Stimulated activated CD8-positive, alpha-beta memory T cell treated with anti-CD3 and anti-CD28 coated beads, Interleukin-15, amount 100 ng/mL, for 4 hours (primary cell): Measurements from ENCODE around the gene LTB4R2.
"Not testable (repeated sequence)": the region's sequence is repeated elsewhere in the genome, so short reads cannot be mapped to it uniquely, and the experiment has no call there.

Experiments
- DNase-seq, 2 donors: peaks; one replicate each; pipeline ENCODE4 v3.0.0-alpha.2; 2020; ENCODE audit warnings: low read depth in 2 of 2

LTB4R2 gene

DNA sequence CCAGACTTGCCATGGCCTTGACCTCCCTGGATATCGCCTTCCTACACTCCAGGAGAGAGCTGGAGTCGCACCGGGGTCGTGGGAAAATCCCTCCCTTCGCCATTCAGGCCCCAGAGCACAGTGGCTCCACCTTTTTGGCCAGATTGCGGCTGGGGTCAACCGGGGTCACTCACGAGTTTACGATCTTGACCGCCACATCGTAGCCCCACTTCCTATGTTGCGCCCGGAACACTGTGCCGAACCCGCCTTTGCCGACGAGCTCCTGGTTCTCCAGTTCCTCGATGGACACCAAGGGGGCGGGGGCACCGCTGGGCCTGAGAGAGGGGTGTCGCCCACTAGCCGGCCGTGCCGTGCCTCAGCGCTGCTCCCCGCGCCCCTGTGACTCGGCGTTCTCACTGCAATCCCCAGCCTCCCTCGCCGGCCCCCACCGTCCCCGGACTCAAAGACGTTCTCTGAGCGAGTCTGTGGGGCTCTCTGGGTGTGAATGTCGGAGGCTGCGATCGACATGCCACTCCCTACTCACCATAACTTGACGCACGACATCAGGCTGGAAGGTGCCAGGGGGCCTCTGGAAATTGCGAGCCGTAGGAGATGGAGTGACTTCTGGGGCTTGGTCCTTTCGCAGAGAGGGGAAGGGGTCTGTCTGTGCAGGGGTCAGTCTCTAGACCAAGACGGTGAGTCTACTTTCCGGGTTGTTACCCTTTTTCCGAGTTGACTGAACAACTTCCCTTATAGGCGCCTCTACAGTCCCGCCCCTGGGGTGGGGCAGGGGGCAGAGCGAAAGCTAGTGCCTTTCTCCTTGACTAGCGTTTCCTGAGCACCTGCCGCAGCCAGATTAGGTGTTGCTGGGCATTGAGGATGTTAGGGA is 29.6 kb downstream of the LTB4R2 start, which contains the start of gene RIPK3:
TSS of gene RIPK3 (minus strand) at position 708 of the 868 bp plus-strand sequence. CDS start at position 543, 165 bp downstream.
- DNase-seq = peak in 1 of 2 donors; percentile 37

- no peak for DNase-seq
Observed at GRCh38 chr14:24340606-24341005, 30.7 kb downstream of the LTB4R2 start.

DNA sequence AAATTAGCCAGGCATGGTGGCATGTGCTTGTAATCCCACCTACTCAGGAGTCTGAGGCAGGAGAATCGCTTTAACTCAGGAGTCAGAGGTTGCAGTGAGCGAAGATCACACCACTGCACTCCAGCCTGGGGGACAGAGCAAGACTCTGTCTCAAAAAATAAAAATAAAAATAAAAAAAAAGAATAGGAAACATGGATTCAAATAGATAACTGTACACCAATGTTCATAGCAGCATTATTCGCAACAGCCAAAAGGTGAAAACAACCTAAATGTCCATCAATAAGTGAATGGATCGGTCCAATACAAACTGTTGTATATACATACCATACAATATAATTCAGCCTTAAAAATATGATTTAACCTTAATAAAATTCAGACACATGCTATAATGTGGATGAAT is 32.9 kb downstream of the LTB4R2 start:
- DNase-seq = no peak

DNA sequence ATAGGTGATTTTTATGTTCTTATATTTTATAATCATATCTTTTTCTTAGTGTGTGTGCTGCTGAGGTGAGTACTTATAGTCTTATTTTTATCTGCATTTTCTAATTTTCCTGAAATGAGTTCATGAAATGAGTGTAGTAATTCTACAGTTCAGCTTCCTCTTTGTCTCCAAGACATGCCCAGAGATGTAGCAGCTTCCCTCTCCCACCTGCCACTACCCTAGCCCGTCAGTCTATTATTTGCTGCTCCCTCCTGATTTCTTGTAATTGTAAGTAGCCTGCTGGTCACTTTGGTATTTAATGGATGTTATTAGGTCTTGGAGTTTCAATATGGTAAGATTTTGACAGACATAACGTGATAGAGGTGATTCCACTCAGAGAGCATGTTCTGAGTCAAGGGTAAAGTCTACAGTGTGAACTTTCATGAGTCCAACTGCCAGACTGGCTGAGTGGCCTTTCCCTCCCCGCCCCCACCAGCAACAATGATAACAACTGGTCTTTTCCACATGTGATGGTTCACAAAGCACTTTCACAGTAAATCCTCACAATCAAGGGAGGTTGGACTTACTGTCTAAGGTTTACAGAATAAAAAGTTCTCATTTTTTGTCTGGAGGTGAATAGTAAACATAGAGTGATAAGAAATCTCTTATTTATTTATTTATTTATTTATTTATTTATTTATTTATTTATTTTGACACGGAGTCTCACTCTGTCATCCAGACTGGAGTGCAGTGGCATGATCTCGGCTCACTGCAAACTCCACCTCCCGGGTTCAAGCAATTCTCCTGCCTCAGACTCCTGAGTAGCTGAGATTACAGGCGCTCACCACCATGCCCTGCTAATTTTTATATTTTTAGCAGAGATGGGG is 34.1 kb downstream of the LTB4R2 start:
- no peak for DNase-seq

GRCh38 chr14:24347134-24347533 is 37.2 kb downstream of the LTB4R2 start:
- no peak for DNase-seq

GRCh38 chr14:24348186-24348585 is 38.2 kb downstream of the LTB4R2 start:
- no peak for DNase-seq

GRCh38 chr14:24349742-24350141 is 39.8 kb downstream of the LTB4R2 start:
- no peak for DNase-seq

GRCh38 chr14:24351517-24351916 is 41.6 kb downstream of the LTB4R2 start:
- no peak for DNase-seq

DNA sequence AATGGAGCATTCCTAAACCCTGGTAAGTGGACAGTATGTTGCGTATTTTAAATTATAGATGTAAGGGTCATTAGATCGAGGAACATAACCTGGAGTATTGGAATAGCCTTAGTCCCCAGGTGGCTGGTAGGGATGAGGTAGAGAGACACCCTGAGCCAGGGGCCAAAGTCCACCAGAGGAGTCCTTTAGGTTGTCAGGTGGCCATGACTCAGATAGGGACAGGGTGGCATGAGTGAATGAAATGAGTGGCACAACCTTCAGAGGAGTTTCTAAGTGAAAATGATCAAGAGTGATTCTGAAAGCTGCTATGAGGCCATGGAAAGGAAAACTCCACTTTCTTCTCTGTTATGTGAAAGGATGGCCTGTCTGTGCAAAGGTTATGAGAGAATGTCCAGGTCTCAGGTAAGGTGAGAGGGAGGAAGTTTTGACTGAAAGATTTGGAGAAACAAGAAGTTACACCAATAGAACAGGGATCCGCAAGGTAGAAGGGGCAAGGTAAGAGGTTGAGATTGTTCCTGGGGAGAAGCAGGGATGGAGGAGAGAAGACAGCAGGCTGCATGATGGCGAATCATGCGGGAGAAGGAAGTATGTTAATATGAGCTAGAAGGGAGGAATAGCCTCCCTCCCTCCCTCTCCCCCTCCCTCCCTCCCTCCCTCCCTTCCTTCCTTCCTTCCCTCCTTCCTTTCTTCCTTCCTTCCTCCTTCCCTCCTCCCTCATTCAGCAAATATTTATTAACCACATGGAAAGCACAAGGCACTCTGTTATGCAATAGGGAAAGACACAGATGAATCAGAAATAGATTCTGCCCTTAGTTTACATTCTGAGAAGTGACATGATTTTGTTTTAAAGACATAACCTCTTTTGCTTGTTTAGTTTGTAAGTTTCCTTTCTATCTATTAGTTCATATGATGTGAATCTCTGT is 43.9 kb downstream of the LTB4R2 start:
- no peak for DNase-seq

DNA sequence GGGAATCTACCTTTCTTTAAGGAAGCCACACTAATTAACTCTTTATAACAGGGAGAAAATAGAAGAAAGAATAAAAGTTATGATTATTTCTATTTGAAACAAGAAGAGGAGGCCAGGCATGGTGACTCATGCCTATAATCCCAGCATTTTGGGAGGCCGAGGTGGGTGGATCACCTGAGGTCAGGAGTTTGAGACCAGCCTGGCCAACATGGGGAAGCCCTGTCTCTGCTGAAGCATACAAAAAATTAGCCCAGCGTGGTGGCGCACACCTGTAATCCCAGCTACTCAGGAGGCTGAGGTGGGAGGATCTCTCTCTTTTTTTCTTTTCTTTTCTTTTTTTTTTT is 44.5 kb downstream of the LTB4R2 start:
- DNase-seq = not testable (repeated sequence)

DNA sequence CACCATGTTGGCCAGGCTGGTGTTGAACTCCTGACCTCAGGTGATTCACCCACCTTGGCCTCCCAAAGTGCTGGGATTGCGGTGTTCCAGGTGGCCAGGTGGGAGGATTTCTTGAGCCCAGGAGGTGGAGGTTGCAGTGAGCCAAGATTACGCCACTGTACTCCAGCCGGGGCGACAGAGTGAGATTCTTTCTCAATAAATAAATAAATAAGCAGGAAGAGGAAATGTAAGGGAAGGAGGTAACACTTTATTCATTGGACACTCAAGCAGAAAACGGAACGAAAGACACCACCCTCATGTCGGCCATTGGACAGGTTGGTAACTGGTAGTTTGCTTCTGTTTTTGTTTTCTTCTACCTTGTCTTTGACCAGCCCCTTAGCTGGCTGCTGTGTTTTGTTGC is 45.1 kb downstream of the LTB4R2 start:
- no peak for DNase-seq

DNA sequence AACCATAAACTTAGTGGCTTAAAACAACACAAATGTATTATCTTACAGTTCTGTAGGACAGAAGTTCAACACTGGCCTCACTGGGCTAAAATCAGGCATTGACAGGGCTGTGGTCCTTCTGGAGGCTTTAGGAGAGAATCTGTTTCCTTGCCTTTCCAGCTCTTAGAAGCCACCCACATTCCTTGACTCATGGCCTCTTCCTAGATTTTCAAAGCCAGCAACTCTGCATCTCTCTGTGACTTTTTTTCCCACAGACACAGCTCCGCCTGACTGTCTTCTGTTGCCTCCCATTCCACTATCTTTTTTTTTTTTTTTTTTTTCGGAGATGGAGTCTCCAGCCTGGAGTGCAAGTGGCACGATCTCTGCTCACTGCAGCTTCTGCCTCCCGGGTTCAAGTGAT is 46.3 kb downstream of the LTB4R2 start:
- DNase-seq = no peak

- DNase-seq = no peak
Observed at GRCh38 chr14:24360281-24360680, 50.3 kb downstream of the LTB4R2 start.

- DNase-seq = no peak
Observed at GRCh38 chr14:24361326-24361725, 51.4 kb downstream of the LTB4R2 start.
